ENCODE data around the gene MTAP.

- TF ChIP-seq EZH2 (IDR thresholded peaks at IDR 0.05; ENCODE audit: low read depth) (no peak), CTCF (conservative IDR thresholded peaks at IDR 0.05) (no peak)
Measured at GRCh38 chr9:21982861-21983560, 180.6 kb downstream of the MTAP start.
